PC-9 (cell line): ENCODE measurements around the gene ARHGAP26. TPM values are rescaled to one million over a fixed set of nuclear protein-coding genes. Genes with fewer than 3 reads are reported as not detected.

Experiments
- BruUV-seq: library from RNA; stranded (reverse); fragments of 400-500 nt; replicated peaks from 2 replicates; lab custom pipeline; 2021; lab: Mats Ljungman, UMichigan
- CTCF ChIA-PET: fragments of 300-600 bp; sonication (Branson Sonifier 250); formaldehyde crosslinking; loops from one replicate; lab custom pipeline; 2022; ENCODE audit warnings: antibody characterized with exemption; lab: Charles Lee
- POLR2A ChIA-PET: fragments of 300-600 bp; sonication (Branson Sonifier 250); formaldehyde crosslinking; loops from one replicate; lab custom pipeline; 2022; ENCODE audit warnings: antibody characterized with exemption; ENCODE audit not compliant: unreplicated experiment; lab: Charles Lee
- DNase-seq, 2 experiments: peaks; one replicate each; pipeline versions ENCODE4 v3.0.0 to v3.0.0-alpha.2; 2015 to 2022; ENCODE audit warnings: mixed read lengths in 1 of 2
- H2AFZ ChIP-seq: fragments of 200-600 bp; sonication (generic); 2 replicates; pipeline ENCODE4 v1.8.1; 2017; ENCODE audit warnings: antibody characterized with exemption
- H3F3A ChIP-seq: fragments of 200-600 bp; sonication (generic); 2 replicates; pipeline ENCODE4 v1.8.1; 2017; ENCODE audit warnings: antibody characterized with exemption, mild to moderate bottlenecking, low read depth; ENCODE audit not compliant: insufficient read depth
- H3K27ac ChIP-seq: fragments of 200-600 bp; sonication (generic); 2 replicates; pipeline ENCODE4 v1.6.1; 2016; ENCODE audit warnings: mixed run types
- H3K27me3 ChIP-seq: fragments of 200-600 bp; sonication (generic); 2 replicates; pipeline ENCODE4 v1.6.1; 2016; ENCODE audit warnings: low read depth, mixed run types; ENCODE audit not compliant: insufficient read depth
- H3K36me3 ChIP-seq: fragments of 200-600 bp; sonication (generic); 2 replicates; pipeline ENCODE4 v1.6.1; 2016; ENCODE audit warnings: low read depth, mixed run types
- H3K4me1 ChIP-seq: fragments of 200-600 bp; sonication (generic); replicated peaks from 2 replicates; pipeline ENCODE4 v1.6.1; 2016; ENCODE audit warnings: mixed run types; ENCODE audit not compliant: insufficient read depth
- H3K4me2 ChIP-seq: fragments of 200-600 bp; sonication (generic); 2 replicates; pipeline ENCODE4 v1.6.1; 2017; ENCODE audit warnings: mixed run types
- H3K4me3 ChIP-seq: fragments of 200-600 bp; sonication (generic); 2 replicates; pipeline ENCODE4 v1.6.1; 2016; ENCODE audit warnings: mixed run types
- H3K79me2 ChIP-seq: fragments of 200-600 bp; sonication (generic); 2 replicates; pipeline ENCODE4 v1.6.1; 2017; ENCODE audit warnings: low read depth, mixed run types
- H3K9me2 ChIP-seq: fragments of 200-600 bp; sonication (generic); 2 replicates; pipeline ENCODE4 v1.8.1; 2017; ENCODE audit warnings: mild to moderate bottlenecking; ENCODE audit not compliant: insufficient read depth
- H3K9me3 ChIP-seq: fragments of 200-600 bp; sonication (generic); 2 replicates; pipeline ENCODE4 v1.8.1; 2016; ENCODE audit warnings: low read depth; ENCODE audit not compliant: insufficient read depth
- H4K20me1 ChIP-seq: fragments of 200-600 bp; sonication (generic); 2 replicates; pipeline ENCODE4 v1.8.1; 2017; ENCODE audit not compliant: insufficient read depth
- EZH2 ChIP-seq: fragments of 200-600 bp; sonication (generic); IDR thresholded peaks from 2 replicates; pipeline ENCODE4 v1.8.0; 2017; ENCODE audit warnings: antibody characterized with exemption, low read depth
- intact Hi-C: fragments of 100-400 bp; cut with micrococcal nuclease; formaldehyde crosslinking; loops from one replicate; pipeline ENCODE4 v1.10.0; 2022; ENCODE audit not compliant: unreplicated experiment
- total RNA-seq: library from RNA; stranded (reverse); gene quantifications from 2 replicates; pipeline ENCODE4 v1.2.3, GENCODE V29; 2021
- TF ChIP-seq, protein P1 (sequence below): fragments of 200-600 bp; sonication (generic); conservative IDR thresholded peaks from 2 replicates; pipeline ENCODE4 v1.6.1; 2017; ENCODE audit warnings: mixed run types, antibody characterized with exemption, mild to moderate bottlenecking, moderate library complexity

ARHGAP26 gene
- total RNA-seq, 1 experiment from 2014 or later: 29.7 TPM

DNA sequence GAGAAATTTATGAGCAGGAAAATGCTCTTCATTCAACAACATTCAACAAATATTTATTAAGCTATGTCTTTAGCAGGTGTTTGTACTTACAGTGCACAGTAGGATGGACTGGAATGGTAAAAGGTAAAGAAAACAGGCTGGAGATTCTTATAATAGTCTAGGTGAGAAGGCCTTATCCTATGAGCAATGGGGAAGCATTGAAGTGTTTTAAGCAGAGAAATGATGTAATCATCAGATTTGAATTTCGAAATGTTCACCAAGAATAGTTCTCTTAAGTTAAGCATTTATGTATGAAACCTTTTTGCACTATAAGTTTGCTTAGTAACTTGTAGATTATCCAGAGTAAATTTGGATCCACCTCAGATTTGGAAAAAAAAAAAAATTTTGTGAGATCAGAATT, 424.0 kb downstream of the ARHGAP26 start:
- intact Hi-C loops: no loop called here
- H3K4me3 ChIP-seq: no peak overlapping the region
- H4K20me1 ChIP-seq: no peaks in the 10 kb centered on the region
- ChIA-PET CTCF (no interaction called here), POLR2A (no interaction called here)
- H3K9me2 ChIP-seq: no peaks in the 10 kb centered on the region
- H3K79me2 ChIP-seq: no peaks in the 10 kb centered on the region
- no peaks in the 10 kb centered on the region for H3K36me3 ChIP-seq
- H3K9me3 ChIP-seq: peaks cover 3% of the 10 kb centered on the region
- no peaks in the 10 kb centered on the region for H3K27me3 ChIP-seq
- H3K4me2 ChIP-seq: no peak overlapping the region
- no peak overlapping the region for H3K27ac ChIP-seq
- DNase-seq: no peak
- no peak for TF ChIP-seq EZH2
- TF ChIP-seq, protein P1, sequence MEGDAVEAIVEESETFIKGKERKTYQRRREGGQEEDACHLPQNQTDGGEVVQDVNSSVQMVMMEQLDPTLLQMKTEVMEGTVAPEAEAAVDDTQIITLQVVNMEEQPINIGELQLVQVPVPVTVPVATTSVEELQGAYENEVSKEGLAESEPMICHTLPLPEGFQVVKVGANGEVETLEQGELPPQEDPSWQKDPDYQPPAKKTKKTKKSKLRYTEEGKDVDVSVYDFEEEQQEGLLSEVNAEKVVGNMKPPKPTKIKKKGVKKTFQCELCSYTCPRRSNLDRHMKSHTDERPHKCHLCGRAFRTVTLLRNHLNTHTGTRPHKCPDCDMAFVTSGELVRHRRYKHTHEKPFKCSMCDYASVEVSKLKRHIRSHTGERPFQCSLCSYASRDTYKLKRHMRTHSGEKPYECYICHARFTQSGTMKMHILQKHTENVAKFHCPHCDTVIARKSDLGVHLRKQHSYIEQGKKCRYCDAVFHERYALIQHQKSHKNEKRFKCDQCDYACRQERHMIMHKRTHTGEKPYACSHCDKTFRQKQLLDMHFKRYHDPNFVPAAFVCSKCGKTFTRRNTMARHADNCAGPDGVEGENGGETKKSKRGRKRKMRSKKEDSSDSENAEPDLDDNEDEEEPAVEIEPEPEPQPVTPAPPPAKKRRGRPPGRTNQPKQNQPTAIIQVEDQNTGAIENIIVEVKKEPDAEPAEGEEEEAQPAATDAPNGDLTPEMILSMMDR: no peak
- no peak overlapping the region for H2AFZ ChIP-seq
- no peaks in the 10 kb centered on the region for H3F3A ChIP-seq
- no peaks in the 10 kb centered on the region for H3K4me1 ChIP-seq
- no TSS peak for BruUV-seq

DNA sequence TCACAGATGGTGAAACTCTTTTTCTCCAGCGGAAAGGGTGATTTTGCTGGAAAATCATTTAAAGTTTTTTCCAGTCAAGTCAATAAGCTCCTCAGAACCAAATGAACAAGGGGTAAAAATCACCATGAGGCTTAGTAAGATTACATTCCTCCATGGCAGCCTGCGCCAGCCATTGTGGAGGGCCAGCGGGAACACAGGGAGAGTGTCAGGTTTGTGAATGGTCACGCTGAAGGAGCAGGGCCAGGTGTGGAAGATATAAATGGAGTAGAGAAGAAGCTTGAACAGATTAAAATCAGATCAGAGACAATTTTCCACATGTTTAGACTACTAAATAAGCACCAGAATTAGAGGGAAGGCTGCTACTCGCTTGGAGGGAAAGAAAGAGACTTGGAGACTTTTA, 424.5 kb downstream of the ARHGAP26 start:
- Histone ChIP-seq H3K27ac (no peak overlapping the region), H3F3A (no peaks in the 10 kb centered on the region), H3K9me2 (no peaks in the 10 kb centered on the region), H3K4me3 (no peak overlapping the region), H2AFZ (no peak overlapping the region), H3K79me2 (no peaks in the 10 kb centered on the region), H3K4me1 (no peaks in the 10 kb centered on the region), H3K36me3 (no peaks in the 10 kb centered on the region), H3K4me2 (no peak overlapping the region), H3K27me3 (no peaks in the 10 kb centered on the region), H3K9me3 (peaks cover 3% of the 10 kb centered on the region), H4K20me1 (no peaks in the 10 kb centered on the region)
- TF ChIP-seq, protein P1: no peak
- no peak for TF ChIP-seq EZH2
- DNase-seq: no peak
- CTCF ChIA-PET: no interaction called here
- intact Hi-C loops: no loop called here
- POLR2A ChIA-PET: no interaction called here
- no TSS peak for BruUV-seq

DNA sequence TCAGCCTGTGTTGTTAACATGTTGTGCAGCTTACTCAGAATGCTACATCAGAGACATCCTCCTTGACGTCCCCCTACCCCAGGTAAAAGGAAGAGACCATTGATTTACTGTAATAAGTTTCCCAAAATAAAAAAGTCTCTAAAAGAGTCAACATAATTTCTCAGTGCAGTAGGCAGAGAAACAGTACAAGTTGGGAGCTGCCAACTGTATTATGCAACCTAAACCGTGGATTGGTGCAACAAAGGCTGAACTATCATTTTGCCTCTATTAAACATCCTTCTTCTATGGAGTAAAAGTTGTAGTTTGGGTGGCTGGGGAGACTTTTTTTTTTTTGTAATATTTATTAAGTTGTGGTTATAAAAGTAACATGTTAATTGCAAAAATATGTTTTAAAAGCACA, 425.3 kb downstream of the ARHGAP26 start:
- CTCF ChIA-PET: no interaction called here

More for the DNA sequence above, 425.3 kb downstream of the ARHGAP26 start:
- intact Hi-C loops: no loop called here
- no TSS peak for BruUV-seq
- Histone ChIP-seq H3K27ac (no peak overlapping the region), H3F3A (no peaks in the 10 kb centered on the region), H3K4me3 (no peak overlapping the region), H3K27me3 (no peaks in the 10 kb centered on the region), H3K9me3 (no peaks in the 10 kb centered on the region; the same call in 1 of the 2 replicates), H4K20me1 (no peaks in the 10 kb centered on the region), H3K9me2 (no peaks in the 10 kb centered on the region), H3K4me2 (no peak overlapping the region), H3K79me2 (no peaks in the 10 kb centered on the region), H3K36me3 (no peaks in the 10 kb centered on the region), H2AFZ (no peak overlapping the region), H3K4me1 (no peaks in the 10 kb centered on the region)
- POLR2A ChIA-PET: no interaction called here
- no peak for TF ChIP-seq EZH2
- TF ChIP-seq, protein P1: no peak
- DNase-seq: no peak
